CD4-positive, alpha-beta memory T cell (primary cell): ENCODE measurements around the gene BBS4. TPM values are rescaled to one million over a fixed set of nuclear protein-coding genes. Genes with fewer than 3 reads are reported as not detected.
A peak's percentile ranks its signal among the peaks of the same experiment; 100 is the strongest.

ENCODE experiments used
- CTCF ChIA-PET: fragments of 350-600 bp; sonication (Branson Sonifier 250); formaldehyde crosslinking; loops from one replicate; lab custom pipeline; 2021; ENCODE audit warnings: inconsistent platforms; ENCODE audit not compliant: partially characterized antibody; lab: Charles Lee
- POLR2A ChIA-PET: fragments of 350-600 bp; sonication (Branson Sonifier 250); formaldehyde crosslinking; loops from one replicate; lab custom pipeline; 2021; ENCODE audit not compliant: partially characterized antibody; lab: Charles Lee
- DNase-seq, 5 donors: peaks; one replicate each; pipeline versions ENCODE4 v3.0.0 to v3.0.0-alpha.2; 2020 to 2022; ENCODE audit warnings: mixed read lengths in 1 of 5
- H3K27ac ChIP-seq: one replicate; pipeline ENCODE4 v1.7.0; 2013; ENCODE audit warnings: low read depth, low read length
- H3K27me3 ChIP-seq: 2 replicates; pipeline ENCODE4 v1.7.0; 2013; ENCODE audit warnings: mild to moderate bottlenecking, low read length, moderate library complexity; ENCODE audit not compliant: insufficient read depth
- H3K36me3 ChIP-seq: 2 replicates; pipeline ENCODE4 v1.7.0; 2013; ENCODE audit warnings: mild to moderate bottlenecking, low read length, moderate library complexity; ENCODE audit not compliant: insufficient read depth
- H3K4me1 ChIP-seq: 2 replicates; pipeline ENCODE4 v1.7.0; 2013; ENCODE audit warnings: mild to moderate bottlenecking, low read length, moderate library complexity; ENCODE audit not compliant: insufficient read depth
- H3K4me3 ChIP-seq, 2 donors: one replicate each; pipeline ENCODE4 v1.7.0; 2013; ENCODE audit warnings: low read length in 2 of 2, mild to moderate bottlenecking in 1 of 2
- H3K9me3 ChIP-seq, 2 donors: one replicate each; pipeline ENCODE4 v1.7.0; 2013; ENCODE audit warnings: low read length in 2 of 2, control low read depth in 1 of 2; ENCODE audit not compliant: control insufficient read depth in 1 of 2
- H3K27ac Mint-ChIP-seq, 7 donors: one replicate each; pipeline ENCODE4 v1.8.0; 2020 to 2021; ENCODE audit warnings: mixed read lengths in 7 of 7, mild to moderate bottlenecking in 6 of 7, inconsistent platforms in 3 of 7, moderate library complexity in 3 of 7
- H3K27me3 Mint-ChIP-seq, 2 donors: one replicate each; pipeline ENCODE4 v1.8.0; 2020 to 2021; ENCODE audit warnings: mixed read lengths in 2 of 2
- H3K36me3 Mint-ChIP-seq, 2 donors: one replicate each; pipeline ENCODE4 v1.8.0; 2020 to 2021; ENCODE audit warnings: mixed read lengths in 2 of 2, inconsistent platforms in 1 of 2, mild to moderate bottlenecking in 1 of 2
- H3K4me1 Mint-ChIP-seq, 4 donors: one replicate each; pipeline ENCODE4 v1.8.0; 2020 to 2021; ENCODE audit warnings: mixed read lengths in 4 of 4, mild to moderate bottlenecking in 1 of 4
- H3K4me3 Mint-ChIP-seq, 8 donors: one replicate each; pipeline ENCODE4 v1.8.0; 2020 to 2021; ENCODE audit warnings: mixed read lengths in 8 of 8, mild to moderate bottlenecking in 7 of 8, moderate library complexity in 6 of 8, inconsistent platforms in 3 of 8
- H3K9me3 Mint-ChIP-seq, 8 donors: one replicate each; pipeline ENCODE4 v1.8.0; 2020 to 2021; ENCODE audit warnings: mixed read lengths in 8 of 8, mild to moderate bottlenecking in 5 of 8, inconsistent platforms in 3 of 8, moderate library complexity in 1 of 8
- intact Hi-C: fragments of 100-400 bp; cut with micrococcal nuclease; formaldehyde crosslinking; loops from one replicate; pipeline ENCODE4 v1.15.1; 2023
- polyA plus RNA-seq, 2 donors: library from polyadenylated mRNA; unstranded; fragments of 300-500 nt; fragmentation: Illumina TruSeq; gene quantifications; one replicate each; pipeline ENCODE4 v1.2.3, GENCODE V29; 2021
- total RNA-seq, 2 experiments: library from RNA; stranded (reverse); gene quantifications; one replicate each; pipeline ENCODE4 v1.2.3, GENCODE V29; 2021

The BBS4 gene
- total and polyA plus RNA-seq, 4 experiments from 2014 or later = 7.7 to 22.2 (median 16.5) TPM

GRCh38 chr15:72774696-72775383, 88.8 kb downstream of the BBS4 start:
- Histone ChIP-seq H3K9me3 (no peaks in the 10 kb centered on the region), H3K4me3 (no peak overlapping the region), H3K27me3 (no peaks in the 10 kb centered on the region), H3K36me3 (peaks cover 41% of the 10 kb centered on the region), H3K4me1 (peaks cover 22% of the 10 kb centered on the region), H3K27ac (no peak overlapping the region)
- Mint-ChIP-seq H3K4me1 (peaks cover 37 to 59% (median 49%) of the 10 kb centered on the region in 4 donors), H3K9me3 (no peaks in the 10 kb centered on the region), H3K27me3 (no peaks in the 10 kb centered on the region), H3K27ac (peak overlapping the region in 6 of 7 donors; percentile 7 to 70 (median 54)), H3K4me3 (no peak overlapping the region), H3K36me3 (peaks cover 55 to 71% of the 10 kb centered on the region in 2 donors)
- ChIA-PET POLR2A (interaction anchor here (1.9 kb wide), 1 partner anchor 8 kb away, joined by 4 read pairs; the partner anchor contains the start of gene ADPGK), CTCF (interaction anchor here (0.9 kb wide), 1 partner anchor 11 kb away, joined by 3 read pairs; no protein-coding TSS in a partner anchor)
- intact Hi-C loops = no loop called here
- DNase-seq = no peak

- Histone ChIP-seq H3K9me3 (no peaks in the 10 kb centered on the region), H3K27ac (no peak overlapping the region), H3K36me3 (peaks cover 16% of the 10 kb centered on the region), H3K4me1 (peaks cover 49% of the 10 kb centered on the region), H3K27me3 (no peaks in the 10 kb centered on the region), H3K4me3 (no peak overlapping the region)
- Mint-ChIP-seq H3K36me3 (peaks cover 34 to 61% of the 10 kb centered on the region in 2 donors), H3K4me3 (no peak overlapping the region), H3K27me3 (no peaks in the 10 kb centered on the region), H3K27ac (peak overlapping the region in 2 of 7 donors; percentile 25 to 30), H3K4me1 (peaks cover 46 to 75% (median 61%) of the 10 kb centered on the region in 4 donors), H3K9me3 (no peaks in the 10 kb centered on the region)
- ChIA-PET POLR2A (no interaction called here), CTCF (interaction anchor here (1.1 to 1.4 kb wide), 2 partner anchors 9 to 57 kb away, joined by 3 read pairs; no protein-coding TSS in a partner anchor)
- intact Hi-C loops = no loop called here
- no peak for DNase-seq
Measured at GRCh38 chr15:72778796-72779195, 92.8 kb downstream of the BBS4 start.

- Histone ChIP-seq H3K4me3 (no peak overlapping the region), H3K36me3 (peaks cover 10% of the 10 kb centered on the region), H3K27me3 (no peaks in the 10 kb centered on the region), H3K4me1 (peaks cover 59% of the 10 kb centered on the region), H3K27ac (no peak overlapping the region), H3K9me3 (no peaks in the 10 kb centered on the region)
- intact Hi-C loops = loop anchor here (5.0 to 10.0 kb wide), 3 partner anchors 307 to 554 kb away; partner anchors contain the start of genes ARIH1 and HEXA
- ChIA-PET POLR2A (no interaction called here), CTCF (interaction anchor here (1.5 kb wide), 1 partner anchor 59 kb away, joined by 7 read pairs; no protein-coding TSS in a partner anchor)
- H3K27ac Mint-ChIP-seq = peak overlapping the region; percentile 18 to 90 (median 61)
- no peaks in the 10 kb centered on the region for H3K27me3 Mint-ChIP-seq
- no peak for DNase-seq
- H3K9me3 Mint-ChIP-seq = no peaks in the 10 kb centered on the region
- peak overlapping the region; percentile 59 to 97 (median 70) for H3K4me3 Mint-ChIP-seq
- H3K36me3 Mint-ChIP-seq = peaks cover 25 to 45% of the 10 kb centered on the region in 2 donors
- peaks cover 49 to 76% (median 62%) of the 10 kb centered on the region in 4 donors for H3K4me1 Mint-ChIP-seq
Measured at GRCh38 chr15:72781631-72782030, 95.6 kb downstream of the BBS4 start.

- H3K27me3 ChIP-seq = no peaks in the 10 kb centered on the region
- Mint-ChIP-seq H3K9me3 (no peaks in the 10 kb centered on the region), H3K36me3 (peaks cover 25 to 42% of the 10 kb centered on the region in 2 donors), H3K27ac (peak overlapping the region; percentile 90 to 99 (median 97)), H3K4me1 (peaks cover 50 to 76% (median 63%) of the 10 kb centered on the region in 4 donors), H3K27me3 (no peaks in the 10 kb centered on the region), H3K4me3 (peak overlapping the region; percentile 95 to 99 (median 97))
- peaks cover 10% of the 10 kb centered on the region for H3K36me3 ChIP-seq
- peaks cover 60% of the 10 kb centered on the region for H3K4me1 ChIP-seq
- ChIA-PET CTCF (interaction anchor here (0.8 to 1.5 kb wide), 3 partner anchors 9 to 60 kb away, joined by 3 to 7 read pairs (median 3); no protein-coding TSS in a partner anchor), POLR2A (interaction anchor here (1.2 to 2.2 kb wide), 2 partner anchors 8 to 309 kb away, joined by 4 to 8 read pairs; partner anchors contain the start of gene ARIH1)
- DNase-seq = no peak
- intact Hi-C loops = loop anchor here (1.0 to 10.0 kb wide), 5 partner anchors 42 to 555 kb away; partner anchors contain the start of genes ARIH1, HEXA and NEO1
- H3K9me3 ChIP-seq = no peaks in the 10 kb centered on the region
- H3K4me3 ChIP-seq = peak overlapping the region; percentile 36 to 96
- H3K27ac ChIP-seq = peak overlapping the region; percentile 87
Measured at GRCh38 chr15:72782274-72783003, 96.4 kb downstream of the BBS4 start.

- Histone ChIP-seq H3K9me3 (no peaks in the 10 kb centered on the region), H3K27me3 (no peaks in the 10 kb centered on the region), H3K36me3 (peaks cover 10% of the 10 kb centered on the region), H3K4me1 (peaks cover 62% of the 10 kb centered on the region), H3K4me3 (peak overlapping the region; percentile 36 to 96), H3K27ac (peak overlapping the region; percentile 87)
- H3K27me3 Mint-ChIP-seq = no peaks in the 10 kb centered on the region
- CTCF ChIA-PET = interaction anchor here (0.8 to 5.1 kb wide), 4 partner anchors 10 to 61 kb away, joined by 3 to 26 read pairs (median 5); no protein-coding TSS in a partner anchor
- DNase-seq = peak; percentile 36 to 66 (median 59)
- H3K27ac Mint-ChIP-seq = peak overlapping the region; percentile 90 to 99 (median 98)
- peaks cover 23 to 40% of the 10 kb centered on the region in 2 donors for H3K36me3 Mint-ChIP-seq
- H3K4me1 Mint-ChIP-seq = peaks cover 48 to 79% (median 62%) of the 10 kb centered on the region in 4 donors
- H3K4me3 Mint-ChIP-seq = peak overlapping the region; percentile 95 to 99 (median 97)
- no peaks in the 10 kb centered on the region for H3K9me3 Mint-ChIP-seq
- intact Hi-C loops = loop anchor here (1.0 to 10.0 kb wide), 5 partner anchors 43 to 556 kb away; partner anchors contain the start of genes ARIH1, HEXA and NEO1
- POLR2A ChIA-PET = interaction anchor here (0.6 to 2.2 kb wide), 5 partner anchors 9 to 483 kb away, joined by 3 to 8 read pairs (median 3); partner anchors contain the start of gene ARIH1
Measured at GRCh38 chr15:72783004-72783639, 97.1 kb downstream of the BBS4 start.

GRCh38 chr15:72783640-72784455, 97.8 kb downstream of the BBS4 start, which contains the start of gene ADPGK:
Gene ADPGK (minus strand): TSS chr15:72783758. CDS start chr15:72783691, 67 bp downstream.
- no peaks in the 10 kb centered on the region for H3K27me3 ChIP-seq
- no peaks in the 10 kb centered on the region for H3K9me3 ChIP-seq
- intact Hi-C loops = loop anchor here (1.0 to 10.0 kb wide), 9 partner anchors 44 to 557 kb away; partner anchors contain the start of genes ARIH1, BBS4, HEXA and HIGD2B
- peaks cover 62% of the 10 kb centered on the region for H3K4me1 ChIP-seq
- H3K4me3 ChIP-seq = peak within 1 kb of the TSS; percentile 36 to 96
- peak within 1 kb of the TSS; percentile 87 for H3K27ac ChIP-seq
- ChIA-PET CTCF (interaction anchor here (1.0 to 5.1 kb wide), 3 partner anchors 11 to 298 kb away, joined by 3 to 26 read pairs (median 7); no protein-coding TSS in a partner anchor), POLR2A (interaction anchor here (0.6 to 2.4 kb wide), 9 partner anchors 10 to 482 kb away, joined by 3 to 9 read pairs (median 4); partner anchors contain the start of genes ARIH1 and HEXA)
- no peaks in the 10 kb centered on the region for H3K9me3 Mint-ChIP-seq
- peaks cover 42 to 72% (median 55%) of the 10 kb centered on the region in 4 donors for H3K4me1 Mint-ChIP-seq
- peak within 1 kb of the TSS; percentile 90 to 100 (median 98) for H3K27ac Mint-ChIP-seq
- peak within 1 kb of the TSS; percentile 95 to 99 (median 97) for H3K4me3 Mint-ChIP-seq
- H3K36me3 Mint-ChIP-seq = peaks cover 16 to 34% of the 10 kb centered on the region in 2 donors
- DNase-seq = peak; percentile 92 to 100 (median 97)
- peaks cover 5% of the 10 kb centered on the region for H3K36me3 ChIP-seq
- no peaks in the 10 kb centered on the region for H3K27me3 Mint-ChIP-seq
